ENCODE measurements around the gene METTL15. TPM values are rescaled to one million over a fixed set of nuclear protein-coding genes. Genes with fewer than 3 reads are reported as not detected.

The METTL15 gene
- total RNA-seq, 2 donors from 2014 or later, result 17.1 to 20.4 TPM

DNA sequence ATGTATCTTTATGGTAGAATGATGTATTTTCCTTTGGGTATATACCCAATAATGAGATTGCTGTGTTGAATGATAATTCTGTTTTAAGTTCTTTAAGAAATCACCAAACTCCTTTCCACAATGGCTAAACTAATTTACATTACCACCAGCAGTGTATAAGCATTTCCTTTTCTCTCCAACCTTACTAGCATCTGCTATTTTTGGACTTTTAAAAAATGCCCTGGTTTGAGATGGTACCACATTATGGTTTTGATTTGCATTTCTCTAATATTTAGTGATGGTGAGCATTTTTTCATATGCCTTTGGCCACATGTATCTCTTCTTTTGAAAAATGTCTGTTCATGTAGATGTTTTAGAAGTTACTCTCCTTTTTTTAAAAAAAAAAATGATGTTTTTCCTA, 142.0 kb downstream of the METTL15 start:
- H3K27me3 ChIP-seq (ENCODE audit: control insufficient read depth, insufficient read depth, low read length, poor library complexity, severe bottlenecking), result no peaks in the 10 kb centered on the region
- no peaks in the 10 kb centered on the region for H3K36me3 ChIP-seq (ENCODE audit: control insufficient read depth, insufficient read depth, low read length)
- H3K27ac ChIP-seq (ENCODE audit: low read depth, low read length), result no peak overlapping the region
- Mint-ChIP-seq H3K4me1 (no peaks in the 10 kb centered on the region), H3K4me3 (no peak overlapping the region), H3K9me3 (peaks cover 10% of the 10 kb centered on the region), H3K27ac (no peak overlapping the region), H3K36me3 (ENCODE audit: low read depth) (peaks cover 5% of the 10 kb centered on the region), H3K27me3 (ENCODE audit: insufficient read depth) (no peaks in the 10 kb centered on the region)
- H3K4me3 ChIP-seq (ENCODE audit: low read length), result no peak overlapping the region
- no peak overlapping the region for H3K9ac ChIP-seq (ENCODE audit: extremely low read depth, low read length, poor library complexity, severe bottlenecking)
- H3K9me3 ChIP-seq (ENCODE audit: control insufficient read depth, low read length), result no peaks in the 10 kb centered on the region
- H3K4me1 ChIP-seq (ENCODE audit: control insufficient read depth, insufficient read depth, low read length), result no peaks in the 10 kb centered on the region
- TF ChIP-seq, protein P1, sequence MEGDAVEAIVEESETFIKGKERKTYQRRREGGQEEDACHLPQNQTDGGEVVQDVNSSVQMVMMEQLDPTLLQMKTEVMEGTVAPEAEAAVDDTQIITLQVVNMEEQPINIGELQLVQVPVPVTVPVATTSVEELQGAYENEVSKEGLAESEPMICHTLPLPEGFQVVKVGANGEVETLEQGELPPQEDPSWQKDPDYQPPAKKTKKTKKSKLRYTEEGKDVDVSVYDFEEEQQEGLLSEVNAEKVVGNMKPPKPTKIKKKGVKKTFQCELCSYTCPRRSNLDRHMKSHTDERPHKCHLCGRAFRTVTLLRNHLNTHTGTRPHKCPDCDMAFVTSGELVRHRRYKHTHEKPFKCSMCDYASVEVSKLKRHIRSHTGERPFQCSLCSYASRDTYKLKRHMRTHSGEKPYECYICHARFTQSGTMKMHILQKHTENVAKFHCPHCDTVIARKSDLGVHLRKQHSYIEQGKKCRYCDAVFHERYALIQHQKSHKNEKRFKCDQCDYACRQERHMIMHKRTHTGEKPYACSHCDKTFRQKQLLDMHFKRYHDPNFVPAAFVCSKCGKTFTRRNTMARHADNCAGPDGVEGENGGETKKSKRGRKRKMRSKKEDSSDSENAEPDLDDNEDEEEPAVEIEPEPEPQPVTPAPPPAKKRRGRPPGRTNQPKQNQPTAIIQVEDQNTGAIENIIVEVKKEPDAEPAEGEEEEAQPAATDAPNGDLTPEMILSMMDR (conservative IDR thresholded peaks at IDR 0.05), result no peak
- no peak for DNase-seq

GRCh38 chr11:28251257-28251656, 143.1 kb downstream of the METTL15 start:
- Mint-ChIP-seq H3K27ac (no peak overlapping the region), H3K36me3 (ENCODE audit: low read depth) (peaks cover 10% of the 10 kb centered on the region), H3K4me3 (no peak overlapping the region), H3K9me3 (peaks cover 16% of the 10 kb centered on the region), H3K4me1 (no peaks in the 10 kb centered on the region), H3K27me3 (ENCODE audit: insufficient read depth) (no peaks in the 10 kb centered on the region)
- no peaks in the 10 kb centered on the region for H3K36me3 ChIP-seq (ENCODE audit: control insufficient read depth, insufficient read depth, low read length)
- no peak for DNase-seq
- TF ChIP-seq, protein P1 (conservative IDR thresholded peaks at IDR 0.05), result no peak
- no peaks in the 10 kb centered on the region for H3K27me3 ChIP-seq (ENCODE audit: control insufficient read depth, insufficient read depth, low read length, poor library complexity, severe bottlenecking)
- H3K9ac ChIP-seq (ENCODE audit: extremely low read depth, low read length, poor library complexity, severe bottlenecking), result no peak overlapping the region
- H3K27ac ChIP-seq (ENCODE audit: low read depth, low read length), result no peak overlapping the region
- peaks cover 7% of the 10 kb centered on the region for H3K9me3 ChIP-seq (ENCODE audit: control insufficient read depth, low read length)
- no peaks in the 10 kb centered on the region for H3K4me1 ChIP-seq (ENCODE audit: control insufficient read depth, insufficient read depth, low read length)
- WGBS, 2 experiments (ENCODE audit: insufficient coverage in 1 of 2, insufficient read length in 1 of 2), result 100% methylated on average over 1 to 2 of the region's 2 CpGs
- no peak overlapping the region for H3K4me3 ChIP-seq (ENCODE audit: low read length)

DNA sequence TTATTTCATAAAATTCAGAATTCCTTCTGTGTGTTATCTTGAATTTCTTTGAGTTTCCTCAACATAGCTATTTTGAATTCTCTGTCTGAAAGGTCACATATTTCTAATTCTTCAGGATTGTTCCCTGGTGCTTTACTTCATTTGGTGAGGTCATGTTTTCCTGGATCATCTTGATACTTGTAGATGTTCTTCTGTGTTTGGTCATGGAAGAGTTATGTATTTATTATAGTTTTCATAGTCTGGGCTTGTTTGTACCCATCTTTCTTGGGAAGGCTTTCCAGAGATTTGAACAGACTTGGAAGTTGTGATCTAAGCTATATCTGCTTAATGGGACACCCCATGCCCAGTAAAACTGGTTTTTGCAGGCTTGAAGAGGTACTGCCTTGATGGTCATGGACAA, 149.6 kb downstream of the METTL15 start:
- Mint-ChIP-seq H3K4me1 (no peaks in the 10 kb centered on the region), H3K36me3 (ENCODE audit: low read depth) (peaks cover 9% of the 10 kb centered on the region), H3K4me3 (no peak overlapping the region), H3K27me3 (ENCODE audit: insufficient read depth) (no peaks in the 10 kb centered on the region), H3K27ac (no peak overlapping the region), H3K9me3 (peaks cover 14% of the 10 kb centered on the region)
- Histone ChIP-seq H3K9ac (ENCODE audit: extremely low read depth, low read length, poor library complexity, severe bottlenecking) (no peak overlapping the region), H3K36me3 (ENCODE audit: control insufficient read depth, insufficient read depth, low read length) (no peaks in the 10 kb centered on the region), H3K4me1 (ENCODE audit: control insufficient read depth, insufficient read depth, low read length) (no peaks in the 10 kb centered on the region), H3K4me3 (ENCODE audit: low read length) (no peak overlapping the region), H3K27ac (ENCODE audit: low read depth, low read length) (no peak overlapping the region), H3K9me3 (ENCODE audit: control insufficient read depth, low read length) (peaks cover 9% of the 10 kb centered on the region), H3K27me3 (ENCODE audit: control insufficient read depth, insufficient read depth, low read length, poor library complexity, severe bottlenecking) (no peaks in the 10 kb centered on the region)
- TF ChIP-seq, protein P1 (conservative IDR thresholded peaks at IDR 0.05), result no peak
- DNase-seq, result no peak
